Measurements from ENCODE around the gene CHST2. TPM values are rescaled to one million over a fixed set of nuclear protein-coding genes. Genes with fewer than 3 reads are reported as not detected.
"Not testable (repeated sequence)": the region's sequence is repeated elsewhere in the genome, so short reads cannot be mapped to it uniquely, and the experiment has no call there.

CHST2 gene, protein sequence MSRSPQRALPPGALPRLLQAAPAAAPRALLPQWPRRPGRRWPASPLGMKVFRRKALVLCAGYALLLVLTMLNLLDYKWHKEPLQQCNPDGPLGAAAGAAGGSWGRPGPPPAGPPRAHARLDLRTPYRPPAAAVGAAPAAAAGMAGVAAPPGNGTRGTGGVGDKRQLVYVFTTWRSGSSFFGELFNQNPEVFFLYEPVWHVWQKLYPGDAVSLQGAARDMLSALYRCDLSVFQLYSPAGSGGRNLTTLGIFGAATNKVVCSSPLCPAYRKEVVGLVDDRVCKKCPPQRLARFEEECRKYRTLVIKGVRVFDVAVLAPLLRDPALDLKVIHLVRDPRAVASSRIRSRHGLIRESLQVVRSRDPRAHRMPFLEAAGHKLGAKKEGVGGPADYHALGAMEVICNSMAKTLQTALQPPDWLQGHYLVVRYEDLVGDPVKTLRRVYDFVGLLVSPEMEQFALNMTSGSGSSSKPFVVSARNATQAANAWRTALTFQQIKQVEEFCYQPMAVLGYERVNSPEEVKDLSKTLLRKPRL
- 9.5 and 14.2 TPM in 2 replicates for total RNA-seq (2014; rRNA removed; shearing (Covaris generic))

DNA sequence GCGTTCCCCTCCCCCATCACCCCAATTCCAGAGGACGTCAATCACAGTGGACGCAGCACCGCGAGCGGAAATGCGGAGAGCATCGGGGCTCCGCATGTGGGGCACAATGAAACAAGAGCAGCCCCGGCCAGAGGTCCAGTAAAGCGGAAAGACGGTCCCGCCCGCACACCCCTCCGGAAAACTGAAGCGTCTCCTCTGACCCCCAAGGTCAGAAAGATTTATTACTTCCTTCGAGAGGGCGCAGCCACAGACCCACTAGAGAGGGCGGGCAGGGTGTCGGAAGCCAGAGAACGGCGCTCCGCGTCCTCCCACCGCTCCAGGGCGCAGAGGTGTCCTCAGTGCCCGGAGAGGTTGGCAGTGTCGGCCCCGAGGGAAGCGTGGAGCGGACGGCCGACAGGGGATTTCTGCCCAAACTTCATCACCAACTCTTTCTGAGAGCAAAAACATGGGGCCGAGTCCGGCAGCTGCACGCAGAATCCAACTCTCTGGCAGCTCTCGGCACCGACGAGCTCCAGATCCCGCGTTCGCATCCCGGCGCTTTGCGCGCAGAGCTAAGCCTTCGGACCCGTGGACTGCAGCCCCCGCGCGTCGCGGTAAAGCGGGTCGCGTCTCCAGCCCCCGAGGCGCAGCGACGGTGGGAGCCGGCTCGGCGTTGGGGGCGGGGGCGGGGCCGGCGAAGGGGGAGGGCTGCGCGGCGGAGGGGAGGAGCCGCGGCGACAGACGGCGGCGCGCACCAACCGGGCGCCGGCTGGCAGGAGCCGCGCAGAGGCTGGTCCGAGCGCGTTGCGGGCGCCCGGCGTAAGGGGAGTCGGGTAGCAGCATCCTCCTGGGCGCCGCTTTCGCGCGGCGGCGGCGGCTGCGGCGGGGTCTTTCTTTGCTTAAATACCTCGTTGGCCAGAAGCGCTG lies at the start of gene CHST2:
TSS of gene CHST2 (plus strand) at position 763 of the 906 bp plus-strand sequence. CDS start 1,046 bp downstream, outside the sequence.
- DNase-seq (ENCODE audit: low read depth), result peak; percentile 92

DNA sequence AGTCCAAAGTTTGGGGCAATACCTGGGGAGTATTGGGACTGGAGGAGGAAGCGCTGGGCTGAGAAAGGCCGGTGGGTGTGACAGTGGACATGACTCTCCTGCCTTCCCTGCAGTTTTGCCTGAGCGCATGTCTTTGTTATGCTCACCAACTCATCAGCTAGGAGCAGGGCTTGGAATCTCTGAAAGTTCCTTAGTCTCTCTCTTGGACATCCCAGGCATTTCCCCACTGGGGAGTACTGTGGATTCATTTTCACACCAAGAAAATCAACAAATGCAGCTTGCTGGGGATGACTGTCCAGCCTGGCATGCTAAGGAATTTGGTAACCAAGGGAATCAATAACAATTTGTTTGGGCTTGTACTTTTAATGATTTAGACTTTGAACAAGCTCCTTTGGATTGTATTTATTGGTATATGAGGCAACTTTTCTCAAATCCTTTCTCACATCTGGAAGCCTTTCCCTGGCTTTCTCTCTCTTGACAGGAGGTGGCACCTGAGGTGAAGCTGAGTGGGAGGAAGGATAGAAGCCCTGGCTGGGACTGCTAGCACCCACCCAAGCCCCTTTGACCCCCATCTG lies 48.5 kb upstream of the CHST2 start:
- DNase-seq (ENCODE audit: low read depth), result no peak

DNA sequence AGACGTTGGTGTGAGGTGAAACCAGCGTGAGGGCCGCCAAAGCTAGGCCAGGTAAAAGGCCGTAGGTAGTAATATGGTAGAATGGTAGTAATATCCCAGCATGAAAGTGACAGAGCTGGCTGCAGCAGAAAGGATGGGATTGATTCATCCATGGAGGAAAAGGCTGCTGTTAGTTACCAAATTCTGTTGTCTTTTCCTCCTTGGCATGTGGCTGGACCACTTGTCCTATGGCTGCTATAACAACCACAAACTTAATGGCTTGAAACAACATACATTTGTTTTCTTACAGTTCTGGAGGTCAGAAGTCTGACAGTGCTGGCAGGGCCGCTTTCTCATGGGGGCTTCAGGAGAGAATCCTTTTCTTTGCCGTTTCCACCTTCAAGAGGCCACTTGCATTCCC lies 47.8 kb upstream of the CHST2 start:
- DNase-seq (ENCODE audit: low read depth), result no peak

DNA sequence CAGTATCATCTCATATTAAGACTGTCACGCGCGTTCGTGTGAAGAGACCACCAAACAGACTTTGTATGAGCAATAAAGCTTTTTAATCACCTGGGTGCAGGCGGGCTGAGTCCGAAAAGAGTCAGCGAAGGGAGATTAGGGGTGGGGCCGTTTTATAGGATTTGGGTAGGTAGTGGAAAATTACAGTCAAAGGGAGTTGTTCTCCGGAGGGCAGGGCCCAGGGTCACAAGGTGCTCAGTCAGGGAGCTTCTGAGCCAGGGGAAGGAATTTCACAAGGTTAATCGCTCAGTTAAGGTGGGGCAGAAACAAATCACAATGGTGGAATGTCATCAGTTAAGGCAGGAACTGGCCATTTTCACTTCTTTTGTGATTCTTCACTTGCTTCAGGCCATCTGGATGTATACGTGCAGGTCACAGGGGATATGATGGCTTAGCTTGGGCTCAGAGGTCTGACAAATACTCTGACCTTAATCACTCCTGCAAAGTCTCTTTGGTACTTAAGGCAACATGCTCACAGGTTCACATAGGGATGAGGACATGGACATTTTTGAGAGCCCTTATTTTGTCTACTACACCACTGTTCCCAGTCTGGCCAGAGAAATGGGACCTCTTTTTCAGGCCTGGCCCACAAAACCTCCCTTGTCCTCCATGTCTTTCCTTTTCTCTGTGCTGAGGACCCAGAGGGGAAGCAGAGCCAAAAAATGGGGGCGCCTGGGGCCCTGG lies 47.1 kb upstream of the CHST2 start:
- DNase-seq (ENCODE audit: low read depth), result not testable (repeated sequence)

DNA sequence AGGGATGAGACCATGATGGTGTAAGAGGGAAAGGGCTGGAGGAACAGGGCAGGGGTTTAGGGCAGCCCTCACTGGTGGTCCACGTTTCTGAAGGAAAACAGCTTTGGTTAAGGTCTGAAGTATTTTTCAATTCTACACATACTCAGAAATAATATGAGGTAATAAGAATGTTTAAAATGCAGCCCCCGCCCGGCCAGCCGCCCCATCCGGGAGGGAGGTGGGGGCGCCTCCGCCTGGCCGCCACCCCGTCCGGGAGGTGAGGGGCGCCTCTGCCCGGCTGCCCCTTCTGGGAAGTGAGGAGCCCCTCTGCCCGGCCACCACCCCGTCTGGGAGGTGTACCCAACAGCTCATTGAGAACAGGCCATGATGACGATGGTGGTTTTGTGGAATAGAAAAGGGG lies 46.0 kb upstream of the CHST2 start:
- DNase-seq (ENCODE audit: low read depth), result not testable (repeated sequence)

- not testable (repeated sequence) for DNase-seq (ENCODE audit: low read depth)
These were observed 45.6 kb upstream of the CHST2 start for GRCh38 chr3:143073983-143074382.

DNA sequence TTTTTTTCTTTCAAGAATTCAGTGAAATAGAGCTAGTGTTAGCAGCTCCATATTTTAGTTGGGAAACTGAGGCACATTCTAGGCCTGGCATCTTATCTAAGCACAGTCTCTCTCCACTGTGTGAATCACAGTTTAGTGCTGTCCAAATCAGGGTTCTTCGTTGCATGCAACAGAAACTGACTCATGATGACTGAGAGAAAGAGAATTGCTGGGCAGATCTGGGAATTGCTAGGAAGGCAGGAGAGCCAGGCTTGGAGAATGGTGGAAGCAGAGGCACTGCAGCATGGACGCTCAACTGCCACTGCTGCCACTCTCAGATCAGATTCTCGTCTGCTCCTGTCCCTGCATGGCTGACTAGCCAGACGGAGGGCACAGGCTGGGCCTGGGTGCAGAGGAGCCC lies 40.7 kb upstream of the CHST2 start:
- peak; percentile 35 for DNase-seq (ENCODE audit: low read depth)

DNA sequence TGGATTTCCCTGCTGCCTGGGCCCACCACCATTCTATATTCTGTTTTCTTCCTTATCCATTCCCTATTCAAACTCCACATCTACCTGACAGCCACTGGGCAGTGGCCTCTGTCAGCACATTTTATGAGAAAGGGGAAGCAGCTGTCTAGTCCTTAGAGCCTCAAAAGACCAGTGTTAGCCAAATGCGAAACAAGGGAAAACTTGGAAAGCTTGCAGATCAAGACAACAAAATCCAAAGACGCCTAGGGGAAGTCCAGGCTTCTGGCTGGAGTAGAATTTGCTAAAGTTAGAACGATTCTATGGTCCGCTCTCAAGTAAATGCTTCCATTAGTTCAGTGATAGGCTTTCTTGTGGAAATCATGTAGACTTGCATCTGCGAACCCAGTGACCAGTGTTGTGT lies 39.4 kb upstream of the CHST2 start:
- no peak for DNase-seq (ENCODE audit: low read depth)

DNA sequence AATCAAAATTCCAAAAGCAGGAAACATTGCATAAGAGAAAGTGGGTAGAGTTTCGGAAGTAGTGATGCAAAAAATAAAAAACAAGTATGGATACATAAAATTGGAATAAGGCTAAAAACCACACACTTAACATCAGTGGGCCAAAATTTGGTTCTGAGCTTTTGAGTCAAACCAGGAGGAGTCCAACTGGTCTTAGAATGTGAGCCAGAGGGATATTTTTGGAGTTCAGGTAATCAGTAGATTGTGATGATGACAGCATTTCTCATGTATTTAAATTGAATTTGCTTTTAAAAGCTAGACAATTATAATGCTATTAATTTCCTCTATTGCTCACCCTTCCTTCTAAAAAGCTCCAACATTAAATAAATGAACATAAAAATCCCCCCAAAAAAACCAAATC lies 38.2 kb upstream of the CHST2 start:
- no peak for DNase-seq (ENCODE audit: low read depth)

DNA sequence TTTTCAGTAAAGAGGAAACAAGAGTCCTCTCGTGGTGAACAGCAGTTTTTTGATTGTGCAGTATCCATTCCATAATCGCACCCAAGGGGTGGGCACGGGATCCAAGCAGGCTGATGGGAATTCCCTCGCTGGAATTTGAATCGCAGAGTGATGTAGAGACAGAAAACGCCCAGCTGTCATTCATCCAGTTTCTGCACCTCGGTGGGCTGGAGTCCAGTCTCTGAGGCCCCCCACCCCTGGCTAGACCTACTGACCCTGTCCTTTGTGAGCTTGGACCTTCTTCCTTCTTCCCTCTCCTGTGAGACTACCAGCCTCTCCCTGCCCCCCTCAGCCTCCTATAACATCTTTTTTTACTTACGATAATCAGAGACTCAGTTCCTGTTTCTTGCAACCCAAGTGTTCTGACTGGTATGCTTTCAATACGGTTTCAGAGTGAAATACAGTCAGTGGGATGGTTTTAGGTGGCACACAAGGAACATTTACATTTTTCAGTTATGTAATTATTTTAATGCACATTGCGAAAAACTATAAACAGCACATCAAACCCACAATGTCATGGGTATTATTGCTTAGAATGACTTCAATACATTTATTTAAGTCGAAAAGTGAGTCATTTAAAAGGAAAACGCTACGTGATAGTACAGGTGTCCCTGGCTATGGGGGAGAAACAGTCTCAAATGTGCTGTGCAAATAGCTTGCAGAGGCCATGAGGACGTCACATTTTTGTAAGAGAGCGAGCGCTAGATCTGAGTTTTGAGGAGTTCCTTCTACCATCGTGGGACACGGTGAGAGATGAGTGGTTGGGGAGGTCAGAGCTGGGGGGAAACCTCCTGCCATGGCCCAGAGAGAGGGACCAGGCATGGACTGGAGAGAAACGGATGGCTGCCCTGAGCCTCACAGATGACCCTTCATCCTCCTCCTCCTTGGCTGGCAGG lies 37.5 kb upstream of the CHST2 start:
- no peak for DNase-seq (ENCODE audit: low read depth)

- DNase-seq (ENCODE audit: low read depth), result no peak
These were observed 35.8 kb upstream of the CHST2 start for GRCh38 chr3:143083781-143084180.

DNA sequence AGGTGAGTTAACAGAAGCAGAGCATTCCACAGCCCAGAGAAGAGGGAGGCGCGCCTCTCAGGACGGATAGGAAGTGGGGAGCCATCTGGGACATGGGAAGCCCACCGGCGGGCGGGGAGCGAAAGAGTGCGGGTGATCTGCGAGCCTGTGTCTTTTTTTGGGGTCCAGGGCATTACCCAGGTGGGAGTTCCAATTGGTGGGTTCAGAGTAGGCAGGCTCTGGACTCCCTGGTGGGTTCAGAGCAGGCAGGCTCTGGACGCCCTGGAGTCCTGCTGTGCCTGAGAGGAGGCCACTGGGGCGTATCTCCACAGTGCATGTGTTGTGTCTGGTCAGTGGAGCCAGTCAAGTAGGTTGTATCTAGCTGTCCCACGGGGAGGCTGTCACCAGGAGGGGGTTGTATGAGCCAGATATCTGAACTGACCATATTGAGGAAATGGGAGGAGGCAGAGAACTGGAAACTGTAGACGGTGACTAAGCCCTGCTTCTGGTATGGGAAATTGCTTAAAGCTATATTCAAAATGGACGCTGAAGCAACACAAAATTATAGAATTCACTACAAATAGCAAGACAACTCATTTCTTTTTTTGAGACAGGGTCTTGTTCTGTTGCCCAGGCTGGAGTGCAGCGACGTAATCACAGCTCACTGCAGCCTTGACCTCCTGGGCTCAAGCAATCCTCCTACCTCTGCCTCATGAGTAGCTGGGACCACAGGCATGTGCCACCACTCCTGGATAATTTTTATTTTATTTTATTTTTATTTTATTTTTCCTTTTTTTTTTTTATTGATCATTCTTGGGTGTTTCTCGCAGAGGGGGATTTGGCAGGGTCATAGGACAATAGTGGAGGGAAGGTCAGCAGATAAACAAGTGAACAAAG lies 34.5 kb upstream of the CHST2 start:
- DNase-seq (ENCODE audit: low read depth), result peak; percentile 66

GRCh38 chr3:143088835-143089234 lies 30.7 kb upstream of the CHST2 start:
- no peak for DNase-seq (ENCODE audit: low read depth)

DNA sequence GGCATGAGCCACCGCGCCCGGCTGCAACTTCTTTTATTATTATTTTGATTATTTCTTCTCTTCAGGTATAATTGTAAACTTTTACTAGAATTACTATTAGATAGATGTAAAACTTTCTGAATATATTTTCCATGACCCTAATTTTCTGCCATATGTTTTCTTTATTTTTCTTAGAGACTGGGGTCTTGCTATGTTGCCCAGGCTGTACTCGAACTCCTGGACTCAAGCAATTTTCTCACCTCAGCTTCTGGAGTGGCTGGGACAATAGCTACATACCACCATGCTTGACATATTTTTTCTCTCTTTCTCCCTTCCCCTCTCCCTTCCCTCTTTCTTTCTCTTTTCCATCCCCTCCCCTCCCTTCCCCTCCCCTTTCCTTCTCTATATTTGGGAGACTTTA lies 29.6 kb upstream of the CHST2 start:
- DNase-seq (ENCODE audit: low read depth), result no peak

DNA sequence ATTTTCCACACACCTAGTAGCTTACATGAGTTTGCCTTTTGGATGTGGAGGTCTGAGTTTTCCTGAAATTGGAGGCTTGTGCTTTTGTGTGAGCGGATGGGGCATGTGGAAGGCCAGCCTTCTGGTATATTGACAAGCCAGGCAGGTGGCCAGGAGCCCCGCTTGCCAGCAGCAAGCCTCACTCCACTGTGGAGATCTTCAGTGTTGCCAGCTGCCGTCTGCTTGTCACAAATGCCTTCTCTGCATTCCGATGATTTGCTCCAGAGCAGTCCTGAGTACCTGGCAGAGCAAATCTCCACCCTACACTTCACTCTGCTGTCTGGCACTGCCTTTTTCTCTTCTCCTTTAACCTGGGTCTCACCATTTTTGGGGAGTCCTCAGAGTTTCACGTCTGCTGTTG lies 29.1 kb upstream of the CHST2 start:
- DNase-seq (ENCODE audit: low read depth), result no peak

GRCh38 chr3:143090976-143091837 lies 28.4 kb upstream of the CHST2 start:
- no peak for DNase-seq (ENCODE audit: low read depth)

DNA sequence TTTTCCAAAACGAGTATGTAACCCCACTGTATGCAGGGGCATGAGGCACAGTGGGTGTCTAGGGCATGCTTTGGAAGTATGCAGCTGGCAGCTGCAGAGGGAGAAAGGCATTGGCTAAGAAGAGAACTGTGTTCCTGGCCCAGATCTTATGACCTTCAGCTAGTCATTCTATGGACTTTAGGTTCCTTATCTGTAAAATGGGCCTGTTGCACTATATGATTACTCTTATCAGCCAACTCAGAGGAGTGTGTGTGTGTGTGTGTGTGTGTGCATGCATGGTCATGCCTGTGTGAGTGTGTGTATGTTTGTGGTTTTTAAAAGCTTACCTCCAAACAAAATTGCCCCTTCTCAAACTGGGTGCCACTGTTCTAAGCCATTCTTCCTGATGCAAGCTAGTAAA lies 27.4 kb upstream of the CHST2 start:
- DNase-seq (ENCODE audit: low read depth), result no peak

DNA sequence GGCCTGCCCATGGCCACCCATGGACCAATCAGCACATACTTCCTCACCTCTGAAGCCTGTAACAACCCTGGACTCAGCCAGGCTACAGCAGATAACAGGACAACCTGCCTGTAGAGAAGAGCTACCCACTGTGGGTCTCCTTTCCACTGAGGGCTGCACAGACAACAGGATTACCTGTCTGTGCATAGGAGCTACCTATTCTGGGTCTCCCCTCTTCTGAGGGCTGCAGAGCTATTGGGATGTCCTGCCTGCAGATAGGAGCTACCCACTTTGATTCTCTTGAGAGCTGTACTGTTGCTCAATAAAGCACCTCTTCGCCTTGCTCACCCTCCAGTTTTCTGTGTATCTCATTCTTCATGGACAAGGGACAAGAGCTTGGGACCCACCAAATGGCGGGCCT lies 23.8 kb upstream of the CHST2 start:
- DNase-seq (ENCODE audit: low read depth), result no peak

Data from Daoy (cell line).